ENCODE results near the gene MLEC.

Gene MLEC

DNA sequence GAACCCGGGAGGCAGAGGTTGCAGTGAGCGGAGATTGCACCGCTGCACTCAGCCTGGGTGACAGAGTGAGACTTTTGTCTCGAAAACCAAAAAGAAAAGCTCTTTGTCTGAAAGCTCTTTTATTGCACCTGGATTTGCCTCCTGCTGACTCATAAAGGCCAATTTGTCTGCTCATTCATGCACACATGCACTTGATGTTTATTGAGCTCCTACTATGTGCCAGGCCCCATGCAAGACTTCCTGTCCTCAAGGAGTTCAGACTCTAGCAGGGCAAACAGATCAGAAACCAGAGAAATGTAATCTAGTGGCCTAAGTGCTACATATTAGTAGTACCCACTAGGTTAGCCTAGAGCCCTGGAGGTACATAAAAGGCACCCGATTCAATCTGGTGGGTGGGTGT, 16.3 kb upstream of the MLEC start:
- no peak for DNase-seq
- H3K4me3 ChIP-seq (ENCODE audit: low read depth in 1 of 2, low read length in 2 of 2), result no peak overlapping the region
- TF ChIP-seq, protein P1, sequence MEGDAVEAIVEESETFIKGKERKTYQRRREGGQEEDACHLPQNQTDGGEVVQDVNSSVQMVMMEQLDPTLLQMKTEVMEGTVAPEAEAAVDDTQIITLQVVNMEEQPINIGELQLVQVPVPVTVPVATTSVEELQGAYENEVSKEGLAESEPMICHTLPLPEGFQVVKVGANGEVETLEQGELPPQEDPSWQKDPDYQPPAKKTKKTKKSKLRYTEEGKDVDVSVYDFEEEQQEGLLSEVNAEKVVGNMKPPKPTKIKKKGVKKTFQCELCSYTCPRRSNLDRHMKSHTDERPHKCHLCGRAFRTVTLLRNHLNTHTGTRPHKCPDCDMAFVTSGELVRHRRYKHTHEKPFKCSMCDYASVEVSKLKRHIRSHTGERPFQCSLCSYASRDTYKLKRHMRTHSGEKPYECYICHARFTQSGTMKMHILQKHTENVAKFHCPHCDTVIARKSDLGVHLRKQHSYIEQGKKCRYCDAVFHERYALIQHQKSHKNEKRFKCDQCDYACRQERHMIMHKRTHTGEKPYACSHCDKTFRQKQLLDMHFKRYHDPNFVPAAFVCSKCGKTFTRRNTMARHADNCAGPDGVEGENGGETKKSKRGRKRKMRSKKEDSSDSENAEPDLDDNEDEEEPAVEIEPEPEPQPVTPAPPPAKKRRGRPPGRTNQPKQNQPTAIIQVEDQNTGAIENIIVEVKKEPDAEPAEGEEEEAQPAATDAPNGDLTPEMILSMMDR (IDR thresholded peaks at IDR 0.05; ENCODE audit: borderline replicate concordance, extremely low read depth, low read length, poor library complexity, severe bottlenecking), result no peak
- TF ChIP-seq EZH2 (IDR thresholded peaks at IDR 0.05; ENCODE audit: borderline replicate concordance, low read depth, low read length, severe bottlenecking), result no peak
- no peak overlapping the region for H3K9ac ChIP-seq (ENCODE audit: low read depth, low read length)
- H3K9me3 ChIP-seq (ENCODE audit: insufficient read depth, low read length, severe bottlenecking), result no peaks in the 10 kb centered on the region
- H3K27ac ChIP-seq (ENCODE audit: low read length), result no peak overlapping the region
- no peak overlapping the region for H3K4me2 ChIP-seq (ENCODE audit: insufficient read depth, low read length)
- ATAC-seq (ENCODE audit: insufficient read depth, low read depth), result no peak
- H3K36me3 ChIP-seq (ENCODE audit: insufficient read depth, low read length), result no peaks in the 10 kb centered on the region
- H3K4me1 ChIP-seq (ENCODE audit: insufficient read depth, low read length), result no peaks in the 10 kb centered on the region
- no peaks in the 10 kb centered on the region for H3K79me2 ChIP-seq (ENCODE audit: insufficient read depth, low read length)
- H3K27me3 ChIP-seq (ENCODE audit: insufficient read depth, low read length, poor library complexity), result no peaks in the 10 kb centered on the region
- no peak overlapping the region for H2AFZ ChIP-seq (ENCODE audit: low read depth, low read length)
- no peaks in the 10 kb centered on the region for H4K20me1 ChIP-seq (ENCODE audit: insufficient read depth, low read length)

DNA sequence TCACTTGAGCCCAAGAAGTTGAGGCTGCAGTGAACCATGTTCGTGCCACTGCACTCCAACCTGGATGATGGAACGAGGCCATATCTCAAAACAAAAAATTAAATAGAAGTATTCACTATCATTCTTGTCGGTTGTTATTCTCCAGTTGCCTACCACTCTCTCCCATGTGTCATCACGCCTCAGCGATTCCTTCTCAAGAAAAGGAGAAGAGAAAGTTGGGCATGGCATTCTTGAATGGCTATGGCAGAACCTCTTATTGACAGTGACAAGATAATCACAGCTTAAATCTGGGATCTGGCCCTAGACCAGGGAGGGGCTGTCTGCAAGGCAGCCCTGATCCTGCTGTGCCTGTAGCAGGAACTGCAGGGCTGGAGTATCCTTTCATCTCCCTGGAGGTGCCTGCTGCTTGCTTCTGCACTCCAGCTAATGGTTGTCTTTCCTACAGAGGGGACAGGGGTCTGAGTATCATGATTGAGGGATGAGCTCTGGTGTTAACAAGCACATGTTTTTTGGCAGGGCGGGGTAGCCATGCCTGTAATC, 12.8 kb upstream of the MLEC start:
- Histone ChIP-seq H2AFZ (ENCODE audit: low read depth, low read length) (no peak overlapping the region), H3K4me1 (ENCODE audit: insufficient read depth, low read length) (no peaks in the 10 kb centered on the region), H3K4me2 (ENCODE audit: insufficient read depth, low read length) (no peak overlapping the region), H3K9ac (ENCODE audit: low read depth, low read length) (no peak overlapping the region), H3K79me2 (ENCODE audit: insufficient read depth, low read length) (no peaks in the 10 kb centered on the region), H3K27ac (ENCODE audit: low read length) (no peak overlapping the region), H3K9me3 (ENCODE audit: insufficient read depth, low read length, severe bottlenecking) (no peaks in the 10 kb centered on the region), H4K20me1 (ENCODE audit: insufficient read depth, low read length) (no peaks in the 10 kb centered on the region), H3K4me3 (ENCODE audit: low read depth in 1 of 2, low read length in 2 of 2) (no peak overlapping the region), H3K27me3 (ENCODE audit: insufficient read depth, low read length, poor library complexity) (no peaks in the 10 kb centered on the region), H3K36me3 (ENCODE audit: insufficient read depth, low read length) (no peaks in the 10 kb centered on the region)
- TF ChIP-seq EZH2 (IDR thresholded peaks at IDR 0.05; ENCODE audit: borderline replicate concordance, low read depth, low read length, severe bottlenecking), result no peak
- TF ChIP-seq, protein P1 (IDR thresholded peaks at IDR 0.05; ENCODE audit: borderline replicate concordance, extremely low read depth, low read length, poor library complexity, severe bottlenecking), result no peak
- DNase-seq (no peak), ATAC-seq (ENCODE audit: insufficient read depth, low read depth) (no peak)

DNA sequence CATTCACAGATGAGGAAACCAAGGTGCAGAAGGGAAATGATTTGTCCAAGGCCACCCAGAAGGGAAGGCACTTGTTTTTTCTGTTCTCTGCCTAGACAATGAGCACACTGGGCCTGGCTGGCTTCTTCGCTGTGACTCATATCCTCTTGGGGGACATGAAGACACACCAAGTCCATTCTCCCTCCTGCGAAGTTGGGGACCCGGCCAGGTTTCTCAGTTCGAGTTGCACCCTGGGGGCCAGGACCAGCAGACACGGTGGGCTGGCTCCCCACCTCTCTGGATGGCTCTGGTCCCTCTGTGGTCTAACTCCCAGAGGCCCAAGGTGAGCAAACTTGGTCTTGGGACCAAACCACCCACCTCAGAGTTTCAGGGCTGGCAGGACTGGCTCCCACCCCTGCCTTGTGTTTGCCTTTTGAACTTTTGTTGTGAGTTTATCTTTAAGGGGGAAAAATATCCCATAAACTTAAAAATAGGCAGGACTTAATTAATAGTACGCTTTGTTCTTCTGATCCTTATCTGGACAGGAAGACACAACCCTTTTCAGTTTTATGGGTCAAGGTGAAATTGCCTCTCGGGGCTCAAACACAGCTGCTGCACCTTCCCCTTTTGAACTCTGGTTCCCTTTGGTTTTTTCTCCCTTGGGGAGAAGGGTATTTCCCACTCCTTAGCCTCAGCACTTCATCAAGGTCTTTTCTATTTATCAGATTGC, 9.0 kb upstream of the MLEC start:
- Histone ChIP-seq H3K4me1 (ENCODE audit: insufficient read depth, low read length) (no peaks in the 10 kb centered on the region), H3K27me3 (ENCODE audit: insufficient read depth, low read length, poor library complexity) (no peaks in the 10 kb centered on the region), H3K79me2 (ENCODE audit: insufficient read depth, low read length) (no peaks in the 10 kb centered on the region), H3K4me2 (ENCODE audit: insufficient read depth, low read length) (no peak overlapping the region), H2AFZ (ENCODE audit: low read depth, low read length) (no peak overlapping the region), H3K9ac (ENCODE audit: low read depth, low read length) (no peak overlapping the region), H3K36me3 (ENCODE audit: insufficient read depth, low read length) (no peaks in the 10 kb centered on the region), H3K4me3 (ENCODE audit: low read depth in 1 of 2, low read length in 2 of 2) (no peak overlapping the region), H4K20me1 (ENCODE audit: insufficient read depth, low read length) (no peaks in the 10 kb centered on the region), H3K27ac (ENCODE audit: low read length) (no peak overlapping the region), H3K9me3 (ENCODE audit: insufficient read depth, low read length, severe bottlenecking) (no peaks in the 10 kb centered on the region)
- DNase-seq (no peak), ATAC-seq (ENCODE audit: insufficient read depth, low read depth) (no peak)
- TF ChIP-seq, protein P1 (IDR thresholded peaks at IDR 0.05; ENCODE audit: borderline replicate concordance, extremely low read depth, low read length, poor library complexity, severe bottlenecking), result no peak
- no peak for TF ChIP-seq EZH2 (IDR thresholded peaks at IDR 0.05; ENCODE audit: borderline replicate concordance, low read depth, low read length, severe bottlenecking)
